Smooth muscle cell of the brain vasculature (primary cell): ENCODE results near the gene PRR5L.
A peak's percentile ranks its signal among the peaks of the same experiment; 100 is the strongest.

ENCODE experiments used
- DNase-seq: peaks from one replicate; pipeline ENCODE4 v3.0.0-alpha.2; 2012; ENCODE audit warnings: low read depth, low spot score

Gene PRR5L

DNA sequence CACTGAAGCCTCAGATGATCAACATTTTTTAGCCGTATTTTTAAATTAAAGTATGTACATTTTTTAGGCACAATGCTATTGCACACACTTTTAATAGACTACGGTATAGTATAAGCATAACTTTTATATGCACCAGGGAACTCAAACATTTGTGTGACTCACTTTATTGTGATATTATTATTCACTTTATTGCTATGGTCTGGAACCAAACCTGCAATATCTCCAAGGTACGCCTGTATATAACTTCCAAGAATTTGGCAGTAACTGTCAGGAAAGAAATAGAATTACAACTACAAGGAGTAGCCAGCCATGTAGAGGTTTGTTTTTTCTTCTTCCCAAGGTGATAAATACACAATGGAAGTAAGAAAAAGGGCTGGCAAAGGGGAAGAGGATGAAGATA is 62.3 kb downstream of the PRR5L start:
- DNase-seq = no peak

DNA sequence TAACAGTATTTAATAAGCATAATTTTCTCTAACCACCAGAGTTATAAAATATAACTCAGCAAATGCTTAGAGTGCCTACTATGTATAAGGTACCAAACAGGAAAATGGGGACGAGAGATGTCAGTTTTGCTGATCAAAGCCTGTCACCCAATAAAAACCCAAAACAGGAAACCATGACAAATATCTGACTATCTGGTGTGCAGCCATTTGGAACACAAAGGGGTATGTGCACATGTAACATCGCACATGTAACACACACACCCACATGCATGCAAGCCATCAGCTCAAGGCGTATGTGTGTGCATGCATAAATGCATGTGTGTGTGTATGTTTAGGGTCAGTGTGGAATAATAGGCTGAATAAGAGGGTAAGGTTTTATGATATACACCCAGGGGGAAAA is 64.2 kb downstream of the PRR5L start:
- DNase-seq = no peak

DNA sequence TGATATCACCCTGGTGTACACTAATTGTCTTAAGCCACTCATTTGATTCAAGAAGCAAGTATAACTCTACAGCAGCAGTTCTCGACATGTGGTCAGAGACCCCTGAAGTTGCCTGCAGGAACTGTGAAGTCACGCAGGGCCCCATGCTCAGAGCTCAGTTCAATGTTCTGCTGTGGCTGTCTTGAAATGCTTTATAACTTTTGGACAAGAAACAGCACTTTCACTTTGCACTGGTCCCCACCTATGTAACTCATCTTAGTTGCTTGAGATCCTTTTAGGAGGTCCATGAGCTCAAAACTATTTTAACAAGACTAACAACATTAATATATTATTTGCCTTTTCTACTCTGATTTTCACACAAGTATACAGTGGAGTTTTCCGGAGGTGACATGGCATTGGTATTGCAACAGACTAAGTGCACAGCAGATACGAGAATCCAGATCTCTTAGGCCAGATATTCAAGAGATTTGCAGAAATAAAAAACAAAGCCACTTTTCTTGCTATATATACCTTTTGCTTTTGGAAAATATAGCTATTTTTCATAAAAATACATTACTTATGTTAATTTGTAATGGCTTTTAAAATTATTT is 64.8 kb downstream of the PRR5L start:
- no peak for DNase-seq

DNA sequence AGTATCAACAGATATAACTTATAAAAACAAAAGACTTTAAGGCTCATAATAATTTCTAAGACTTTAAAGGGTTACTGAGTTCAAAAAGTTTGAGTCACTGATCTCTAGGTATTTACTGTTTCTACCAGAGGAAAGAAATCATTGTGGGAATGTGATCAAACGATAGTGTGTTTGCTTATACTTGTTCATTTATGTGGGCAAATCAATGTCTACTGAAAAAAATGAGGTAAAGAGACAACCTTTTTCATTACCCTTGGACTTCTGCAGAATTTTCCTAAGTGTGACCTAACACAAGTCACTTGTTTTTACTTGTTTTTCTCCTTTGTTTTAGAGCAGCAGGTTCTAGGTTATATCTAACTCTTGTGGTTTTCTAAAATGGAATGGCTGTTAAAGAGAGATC is 65.4 kb downstream of the PRR5L start:
- DNase-seq = no peak

DNA sequence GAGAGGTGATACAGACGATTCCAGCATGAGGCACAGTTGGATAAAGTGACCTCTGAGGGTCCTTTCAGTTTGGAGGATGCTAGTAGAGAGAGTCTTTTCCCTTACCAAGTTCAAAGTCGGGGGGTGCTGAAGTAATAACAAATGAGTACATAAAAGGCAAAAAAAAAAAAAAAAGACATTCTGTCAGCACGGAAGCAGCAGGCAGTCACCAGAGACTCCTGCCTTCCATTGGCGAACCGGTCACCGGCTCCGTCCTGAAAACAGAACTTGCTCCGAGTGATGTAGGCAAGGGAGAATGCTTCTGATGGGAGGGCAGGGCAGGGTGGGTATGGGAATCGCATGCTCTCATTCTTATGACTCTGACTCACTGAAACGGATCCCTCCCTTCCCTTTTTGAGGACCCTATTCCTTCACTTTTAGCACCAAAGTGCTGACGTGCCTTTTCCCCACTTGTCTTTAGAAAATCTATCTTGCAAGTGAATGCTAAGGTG is 65.9 kb downstream of the PRR5L start:
- DNase-seq = peak; percentile 64

DNA sequence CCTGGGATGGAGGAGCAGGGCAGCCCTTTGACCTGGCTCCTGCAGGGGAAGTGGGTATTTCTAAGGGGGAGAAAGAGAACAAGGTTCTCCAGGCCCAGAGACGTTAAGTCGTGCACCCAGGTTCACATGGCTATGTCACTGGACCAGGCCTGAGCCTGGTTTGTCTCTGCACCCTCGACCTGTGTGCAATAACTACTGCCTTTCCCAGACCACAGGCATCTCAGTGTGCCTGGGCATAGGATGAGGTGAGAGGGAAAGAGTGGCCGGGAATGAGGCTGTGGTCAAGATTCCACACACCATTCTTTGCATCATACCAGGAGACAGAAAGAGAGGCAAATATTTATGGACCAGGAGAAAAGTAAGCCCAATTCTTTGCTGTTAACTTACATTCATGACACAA is 66.8 kb downstream of the PRR5L start:
- no peak for DNase-seq

DNA sequence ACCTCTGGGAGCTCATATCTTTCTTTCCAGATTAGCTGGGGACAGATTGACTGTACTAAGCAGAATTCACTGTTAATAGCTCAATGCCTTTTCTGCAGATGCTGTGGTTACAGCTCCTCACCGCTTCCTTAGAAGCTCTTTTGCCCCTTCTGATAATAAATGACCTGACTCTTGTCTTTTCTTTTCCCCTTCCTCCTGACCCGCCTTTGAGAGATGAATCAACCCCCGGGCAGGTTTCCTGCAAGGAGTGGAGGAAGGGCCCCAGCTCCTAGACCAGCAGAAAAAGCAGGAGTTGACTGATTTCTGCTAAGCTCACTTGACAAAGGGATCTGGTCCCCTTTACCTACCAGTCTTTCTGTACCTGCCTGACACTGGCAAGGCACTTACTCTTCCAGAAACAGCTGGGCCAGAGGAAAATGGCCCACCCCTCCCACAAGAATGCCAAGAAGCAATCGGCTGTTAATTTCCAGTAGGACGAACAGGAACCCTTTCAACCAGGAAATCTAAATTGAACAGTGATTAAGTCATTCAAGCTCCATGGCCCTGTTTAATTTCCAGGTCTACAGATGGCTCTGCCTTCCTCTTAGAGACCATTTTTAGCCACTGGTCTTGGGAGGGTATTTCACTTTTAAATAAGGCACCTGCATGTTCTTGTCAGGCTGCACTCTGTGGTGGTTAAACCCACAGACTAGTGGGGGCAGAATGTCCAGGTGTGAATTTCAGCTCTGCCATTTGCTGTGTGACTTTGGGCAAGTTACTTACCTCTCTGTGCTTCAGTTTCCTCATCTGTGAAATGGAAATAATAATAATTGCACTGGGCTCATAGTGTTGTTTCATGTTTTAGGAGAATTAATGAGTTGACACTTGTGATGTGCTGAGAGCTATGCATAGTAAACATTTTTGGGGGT is 67.5 kb downstream of the PRR5L start:
- DNase-seq = no peak

DNA sequence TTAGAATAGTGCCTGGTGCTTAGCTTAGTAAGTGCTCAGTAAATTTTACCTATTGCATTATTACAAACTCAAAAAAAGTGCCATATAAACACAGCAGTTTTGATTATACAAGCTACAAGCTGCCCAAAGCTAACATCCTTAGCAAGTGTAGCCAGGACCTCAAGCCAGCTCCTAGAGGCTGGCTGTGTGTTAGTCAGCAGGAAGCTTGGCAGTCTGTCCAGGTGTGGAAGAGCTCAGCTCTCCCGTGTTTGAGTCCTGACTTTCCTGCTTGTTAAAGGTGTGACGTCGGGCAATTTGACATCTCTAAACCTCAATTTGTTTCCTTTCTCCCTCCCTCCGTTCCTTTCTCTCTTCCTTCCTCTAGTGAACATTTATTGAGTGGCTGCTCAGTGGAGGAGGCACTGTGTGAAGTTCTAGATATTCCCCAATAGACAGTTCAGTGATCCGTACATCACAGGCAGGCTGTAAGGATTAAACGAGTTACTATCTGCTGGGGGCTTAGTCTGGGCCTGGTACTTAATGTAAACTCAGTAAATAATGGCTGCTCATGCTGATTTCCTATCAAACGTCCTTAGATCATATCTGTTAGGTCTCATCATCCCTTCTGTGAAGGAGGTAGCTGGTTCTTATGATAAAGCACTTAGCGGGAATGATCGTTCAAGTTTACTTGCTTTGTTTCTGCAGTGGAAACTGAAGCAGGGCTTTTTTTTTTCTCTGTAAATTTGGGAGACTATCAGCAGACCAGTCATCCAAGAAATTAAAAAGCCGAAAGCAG is 68.7 kb downstream of the PRR5L start:
- no peak for DNase-seq

DNA sequence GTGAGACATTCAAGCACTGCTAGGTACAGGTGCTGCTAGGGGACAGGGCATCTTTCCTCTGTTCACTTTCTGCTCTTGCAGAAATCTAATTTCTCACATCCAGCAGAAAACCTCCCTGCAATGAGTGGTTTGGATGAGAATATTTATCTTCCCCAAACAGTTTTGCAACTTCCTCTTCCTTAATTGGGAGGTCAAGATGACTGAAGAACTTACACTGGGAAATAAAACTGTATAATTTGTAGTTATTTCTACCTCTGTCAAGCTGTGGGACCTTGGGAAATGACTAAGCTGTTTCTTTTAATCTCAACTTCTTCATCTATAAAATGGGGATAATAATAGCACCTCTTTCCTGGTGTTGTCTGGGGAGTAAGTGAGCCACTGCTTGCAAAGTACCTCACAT is 69.8 kb downstream of the PRR5L start:
- no peak for DNase-seq

DNA sequence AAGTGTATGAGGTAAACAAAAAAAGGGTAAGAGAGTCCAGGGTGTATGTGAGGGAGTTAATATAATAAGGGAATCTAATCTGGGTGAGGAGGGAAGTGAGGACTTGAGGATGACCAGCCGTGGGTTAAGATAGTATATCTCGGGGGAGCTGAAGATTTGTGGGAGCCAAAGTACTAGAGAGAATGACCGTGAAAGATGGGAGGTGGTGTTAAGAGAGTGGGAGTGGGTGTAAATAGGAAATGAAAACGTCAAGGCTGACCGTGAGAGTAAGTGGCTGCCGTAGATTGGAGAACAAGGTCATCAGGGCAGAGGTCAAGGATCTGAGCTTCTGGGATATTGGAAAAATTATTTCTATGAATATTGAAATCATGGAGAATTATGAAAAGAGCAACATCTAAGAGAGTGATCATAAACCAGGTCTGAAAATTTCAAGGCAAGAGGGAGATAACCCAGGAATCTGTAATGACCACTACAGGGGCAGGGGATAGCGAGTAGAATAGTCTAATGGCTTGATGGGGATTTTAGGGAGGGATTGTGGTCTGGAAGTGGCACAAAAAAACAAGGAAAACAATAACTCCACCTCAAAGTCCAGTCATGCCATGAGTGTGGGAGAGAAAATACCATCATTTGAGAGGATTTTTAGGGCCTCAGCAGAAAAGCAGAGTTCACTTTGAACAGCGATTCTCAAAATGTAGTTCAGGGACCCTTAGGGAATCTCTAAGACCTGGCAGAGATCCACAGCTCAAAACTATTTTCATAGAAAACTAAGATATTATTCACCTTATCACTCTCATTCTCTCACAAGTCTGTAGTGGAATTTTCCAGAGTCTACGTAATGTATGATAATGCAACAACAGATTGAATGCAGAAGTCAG is 72.0 kb downstream of the PRR5L start:
- DNase-seq = no peak

DNA sequence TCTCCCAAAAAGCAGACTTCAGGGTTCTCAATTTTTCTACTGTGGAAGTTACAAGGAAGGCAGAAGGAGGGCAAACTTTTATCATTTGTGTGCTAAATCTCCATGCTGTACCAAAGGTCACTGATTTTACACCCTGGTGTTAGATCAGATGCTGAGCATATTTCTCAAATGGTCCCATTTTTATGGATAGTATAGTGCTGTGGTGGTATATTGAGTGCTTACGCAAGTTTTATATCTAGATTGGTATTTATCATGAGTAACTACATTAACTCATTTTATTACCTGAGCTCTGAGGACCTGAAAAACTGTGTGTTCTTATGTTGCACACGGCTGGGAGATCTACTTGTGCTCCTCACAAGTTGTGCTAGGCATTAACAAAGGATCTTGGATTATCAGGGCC is 75.1 kb downstream of the PRR5L start:
- DNase-seq = no peak

DNA sequence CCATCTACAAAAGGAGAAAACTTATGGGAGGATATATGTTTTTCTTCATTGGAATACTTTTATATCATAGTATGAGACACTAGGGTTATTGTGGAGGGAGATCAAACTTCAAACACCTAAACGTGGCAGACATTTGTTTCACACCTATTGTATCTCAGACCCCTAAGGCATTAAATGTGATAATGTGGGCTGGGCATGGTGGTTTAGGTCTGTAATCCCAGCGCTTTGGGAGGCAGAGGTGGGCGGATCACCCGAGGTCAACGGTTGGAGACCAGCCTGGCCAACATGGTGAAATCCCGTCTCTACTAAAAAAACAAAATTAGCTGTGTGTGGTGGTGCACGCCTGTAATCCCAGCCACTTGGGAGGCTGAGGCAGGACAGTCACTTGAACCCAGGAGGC is 75.5 kb downstream of the PRR5L start:
- no peak for DNase-seq

DNA sequence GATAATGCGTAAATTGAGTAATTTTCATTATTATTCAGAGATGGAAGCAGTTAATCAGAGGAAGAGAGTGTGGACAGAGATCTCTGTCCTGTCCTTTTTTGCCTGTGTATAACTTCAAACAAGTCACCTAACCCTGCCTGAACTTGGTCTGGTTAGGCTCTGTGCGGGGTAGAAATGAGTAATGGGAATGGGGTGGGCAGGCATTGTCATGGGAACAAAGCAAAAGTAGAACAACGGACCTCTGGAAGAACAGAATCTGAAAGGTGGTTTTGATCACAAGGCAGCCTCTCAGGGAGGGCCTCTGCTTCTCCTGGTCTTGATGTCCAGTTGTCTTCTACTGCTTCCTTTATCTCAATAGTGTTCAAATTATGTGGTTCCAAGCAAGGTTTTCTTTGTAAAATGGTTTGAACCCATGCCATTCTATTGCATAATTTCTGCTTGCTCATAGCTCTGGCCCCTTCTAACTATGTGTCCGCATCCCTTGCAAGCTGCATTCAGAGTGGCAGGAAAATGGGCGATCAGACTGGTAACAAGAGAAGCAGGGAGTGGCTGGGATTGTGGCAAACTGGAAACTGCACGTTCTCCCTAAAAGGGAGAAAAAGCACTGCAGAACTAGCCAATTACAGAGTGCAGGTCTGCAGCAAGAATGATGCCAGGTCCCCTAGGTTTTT is 76.1 kb downstream of the PRR5L start:
- no peak for DNase-seq

DNA sequence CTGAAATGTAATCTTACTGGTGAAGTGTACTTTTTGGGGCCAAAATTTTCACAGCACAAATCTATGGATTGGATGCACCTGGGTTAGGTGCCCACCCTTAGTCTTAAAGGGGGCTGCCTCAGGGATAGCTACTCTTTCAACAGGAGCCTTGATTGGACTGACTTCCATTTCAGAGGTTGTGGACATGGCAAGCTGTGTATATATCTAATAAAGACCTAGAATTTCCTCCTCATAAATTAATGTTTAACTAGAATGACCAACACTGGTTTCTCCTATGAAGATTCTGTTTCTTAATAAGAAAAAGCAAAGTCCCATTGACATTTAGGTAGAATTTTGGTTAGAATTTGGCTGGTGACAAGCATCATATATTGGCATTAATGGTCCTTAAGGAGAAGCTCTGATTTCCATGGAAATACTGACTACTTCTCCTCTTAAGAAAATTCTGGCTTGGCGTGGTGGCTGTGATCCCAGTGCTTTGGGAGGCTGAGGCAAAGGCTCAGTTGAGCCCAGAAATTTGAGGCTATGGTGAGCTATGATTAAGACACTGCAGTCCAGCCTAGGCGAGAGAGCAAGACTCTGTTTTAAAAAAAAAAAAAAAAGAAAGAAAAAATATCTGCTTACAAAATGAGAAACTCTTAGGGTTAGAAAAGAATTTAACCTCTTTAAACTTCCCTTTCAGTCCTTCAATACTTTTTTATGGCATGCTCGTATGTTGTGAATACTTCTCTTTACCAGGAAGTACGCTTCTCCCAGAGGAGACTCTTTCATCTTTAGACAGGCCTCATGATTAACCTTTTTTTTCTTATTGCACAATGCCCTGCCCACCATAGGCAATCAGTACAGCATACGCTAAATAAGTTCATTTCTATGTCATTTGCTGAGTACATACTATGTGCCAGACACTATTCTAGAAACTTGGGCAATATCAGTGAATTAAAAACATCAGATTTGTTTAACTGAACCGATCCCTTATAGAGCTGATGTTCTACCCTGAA is 77.2 kb downstream of the PRR5L start:
- DNase-seq = no peak

DNA sequence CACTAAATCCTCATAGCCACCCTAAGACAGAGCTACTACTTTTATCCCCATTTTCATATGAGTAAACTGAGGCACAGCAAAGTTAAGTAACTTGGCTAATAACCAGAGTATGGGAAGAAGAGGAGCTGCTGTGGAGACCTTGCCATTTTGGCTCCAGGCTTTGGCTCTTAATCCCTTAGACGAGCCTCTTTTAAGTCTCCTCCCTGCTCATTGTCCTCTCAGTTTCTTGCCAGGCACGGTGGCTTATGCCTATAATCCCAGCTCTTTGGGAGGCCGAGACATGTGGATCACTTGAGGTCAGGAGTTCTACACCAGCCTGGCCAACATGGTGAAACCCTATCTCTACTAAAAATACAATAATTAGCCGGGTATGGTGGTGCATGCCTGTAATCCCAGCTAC is 78.6 kb downstream of the PRR5L start:
- no peak for DNase-seq

DNA sequence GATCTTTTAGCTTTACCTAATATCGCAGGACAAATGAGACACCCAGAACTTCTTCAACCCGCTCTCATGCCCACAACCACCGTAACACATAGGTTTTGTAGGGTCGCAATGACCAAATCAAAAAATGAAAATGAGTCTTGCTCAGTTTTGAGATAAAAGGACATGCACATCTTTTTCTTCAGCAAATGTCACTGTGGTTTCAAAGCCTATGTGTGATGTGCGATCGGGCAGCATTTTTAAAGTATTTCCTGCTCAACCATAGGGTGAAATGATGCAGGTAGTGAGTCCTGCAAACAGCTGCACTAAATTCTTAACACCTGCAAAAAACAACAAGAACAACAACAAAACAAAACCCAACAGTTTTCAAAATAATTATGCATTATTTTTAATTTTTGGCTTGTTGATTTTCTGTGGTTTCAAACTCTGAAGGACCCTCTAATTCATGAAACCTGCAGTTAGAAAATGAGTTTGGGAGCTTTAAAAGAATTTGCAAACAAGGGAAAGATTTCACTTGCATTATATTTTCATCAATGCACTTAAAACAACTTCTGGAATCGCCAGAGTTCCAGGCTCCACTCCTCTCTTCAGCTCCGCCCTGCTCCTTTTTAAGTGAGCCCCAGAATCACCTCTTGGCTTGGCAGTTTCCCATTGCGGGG is 79.4 kb downstream of the PRR5L start:
- DNase-seq = no peak

DNA sequence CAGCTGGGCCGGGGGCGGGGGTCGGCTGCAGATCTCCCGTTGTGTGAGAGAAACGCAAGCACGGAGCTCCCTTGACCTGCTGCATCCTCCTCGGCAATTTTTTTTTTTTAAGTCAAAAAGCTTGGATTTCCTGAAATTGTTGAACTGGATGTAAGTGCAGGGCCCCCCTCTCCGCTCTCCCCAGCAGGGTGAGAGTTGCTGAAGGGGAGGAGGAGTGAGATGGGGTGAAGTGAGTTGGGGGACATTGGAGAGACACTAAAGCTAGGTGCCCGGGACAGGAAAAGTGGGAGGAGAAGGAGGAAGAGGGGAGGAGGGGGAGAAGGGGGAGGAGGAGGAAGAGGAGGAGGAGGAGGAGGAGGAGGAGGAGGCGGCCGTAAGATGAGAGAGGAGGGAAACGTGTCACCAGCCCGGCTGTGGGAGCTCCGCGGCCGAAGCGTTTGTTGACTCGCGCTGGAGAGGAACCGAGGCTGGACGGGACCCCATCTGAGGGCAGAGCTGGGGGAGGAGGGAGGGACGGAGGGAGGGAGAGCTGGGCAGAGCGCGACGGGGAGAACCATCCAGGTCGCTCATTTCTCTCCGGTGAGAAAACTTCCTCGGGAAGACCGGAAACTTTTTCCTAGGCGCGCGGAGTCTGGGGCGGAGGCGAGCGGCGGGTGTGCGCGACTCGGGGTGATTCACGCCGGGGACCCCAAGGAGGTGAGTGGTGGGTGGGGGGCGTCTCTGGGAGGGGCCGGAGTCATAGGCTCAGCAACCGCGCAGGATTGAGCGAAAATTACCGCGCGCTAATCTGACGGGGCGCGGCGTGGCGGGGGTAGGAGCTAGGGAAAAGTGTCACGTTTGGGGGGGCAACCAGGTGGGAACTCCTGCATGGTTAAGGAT is 80.2 kb downstream of the PRR5L start:
- DNase-seq = no peak
